A673 (cell line): Measurements from ENCODE around the gene SPATA46. TPM values are rescaled to one million over a fixed set of nuclear protein-coding genes. Genes with fewer than 3 reads are reported as not detected.

Experiments used
- BruUV-seq: library from RNA; stranded (reverse); fragments of 400-500 nt; replicated peaks from 2 replicates; lab custom pipeline; 2021; lab: Mats Ljungman, UMichigan
- CTCF ChIA-PET: fragments of 300-600 bp; sonication (Branson Sonifier 250); formaldehyde crosslinking; loops from one replicate; lab custom pipeline; 2022; ENCODE audit warnings: antibody characterized with exemption; lab: Charles Lee
- POLR2A ChIA-PET: fragments of 300-600 bp; sonication (Branson Sonifier 250); formaldehyde crosslinking; loops from one replicate; lab custom pipeline; 2022; ENCODE audit warnings: antibody characterized with exemption; ENCODE audit not compliant: low non-redundant PET; lab: Charles Lee
- DNase-seq: peaks from one replicate; pipeline ENCODE4 v3.0.0-alpha.2; 2015; ENCODE audit warnings: low spot score
- H3K27ac ChIP-seq: fragments of 200-600 bp; sonication (generic); 2 replicates; pipeline ENCODE4 v1.5.1; 2016; ENCODE audit warnings: mixed run types, low read depth, mild to moderate bottlenecking, mixed read lengths, antibody characterized with exemption, low read length; ENCODE audit not compliant: poor library complexity, severe bottlenecking
- H3K27me3 ChIP-seq: fragments of 200-600 bp; sonication (generic); replicated peaks from 2 replicates; pipeline ENCODE4 v1.6.1; 2017; ENCODE audit warnings: mixed run types, low read depth, mild to moderate bottlenecking, mixed read lengths, antibody characterized with exemption, low read length; ENCODE audit not compliant: insufficient read depth, poor library complexity
- H3K36me3 ChIP-seq: fragments of 200-600 bp; sonication (generic); 2 replicates; pipeline ENCODE4 v1.6.1; 2016; ENCODE audit warnings: mixed run types, mild to moderate bottlenecking, mixed read lengths, antibody characterized with exemption, low read length; ENCODE audit not compliant: insufficient read depth, poor library complexity, severe bottlenecking
- H3K4me1 ChIP-seq: fragments of 200-600 bp; sonication (generic); 2 replicates; pipeline ENCODE4 v1.6.1; 2017; ENCODE audit warnings: mixed run types, mild to moderate bottlenecking, mixed read lengths, antibody characterized with exemption, low read length; ENCODE audit not compliant: insufficient read depth, poor library complexity, severe bottlenecking
- H3K4me3 ChIP-seq: fragments of 200-600 bp; sonication (generic); 2 replicates; pipeline ENCODE4 v1.5.1; 2016; ENCODE audit warnings: low read depth, mixed run types, mild to moderate bottlenecking, mixed read lengths, low read length; ENCODE audit not compliant: poor library complexity, severe bottlenecking
- H3K9me3 ChIP-seq: fragments of 200-600 bp; sonication (generic); 2 replicates; pipeline ENCODE4 v1.6.1; 2016; ENCODE audit warnings: mixed run types, low read depth, mild to moderate bottlenecking, mixed read lengths, antibody characterized with exemption, low read length; ENCODE audit not compliant: poor library complexity, severe bottlenecking
- CTCF ChIP-seq: fragments of 300-800, 200-600 bp; sonication (generic); conservative IDR thresholded peaks from 2 replicates; pipeline ENCODE4 v1.5.1; 2017; ENCODE audit warnings: low read depth, mild to moderate bottlenecking, antibody characterized with exemption, low read length, moderate library complexity, mixed read lengths
- EZH2 ChIP-seq: fragments of 200-600 bp; sonication (generic); IDR thresholded peaks from 2 replicates; pipeline ENCODE4 v1.6.1; 2017; ENCODE audit warnings: borderline replicate concordance, low read depth, mild to moderate bottlenecking, mixed read lengths, antibody characterized with exemption, low read length; ENCODE audit not compliant: poor library complexity, severe bottlenecking
- intact Hi-C: fragments of 100-400 bp; cut with micrococcal nuclease; formaldehyde crosslinking; loops from one replicate; pipeline ENCODE4 v1.10.0; 2022; ENCODE audit not compliant: unreplicated experiment
- total RNA-seq: library from RNA; stranded (reverse); gene quantifications from 2 replicates; pipeline ENCODE4 v1.2.3, GENCODE V29; 2021

Gene SPATA46
- total RNA-seq, 1 experiment from 2014 or later = not detected

GRCh38 chr1:162404550-162405160 is 28.0 kb upstream of the SPATA46 start:
- H3K27me3 ChIP-seq = no peaks in the 10 kb centered on the region
- BruUV-seq = no TSS peak
- H3K4me1 ChIP-seq = peaks cover 17% of the 10 kb centered on the region
- ChIA-PET CTCF (no interaction called here), POLR2A (interaction anchor here (0.5 kb wide), 1 partner anchor 88 kb away, joined by 3 read pairs; no protein-coding TSS in a partner anchor)
- no peak overlapping the region for H3K27ac ChIP-seq
- H3K36me3 ChIP-seq = no peaks in the 10 kb centered on the region
- intact Hi-C loops = no loop called here
- DNase-seq = peak; percentile 47
- no peak for TF ChIP-seq EZH2
- no peaks in the 10 kb centered on the region for H3K9me3 ChIP-seq
- H3K4me3 ChIP-seq = no peak overlapping the region

- POLR2A ChIA-PET = no interaction called here
- peaks cover 43% of the 10 kb centered on the region for H3K4me1 ChIP-seq
- no peak for TF ChIP-seq CTCF
- no peak for TF ChIP-seq EZH2
These were observed 24.2 kb upstream of the SPATA46 start for GRCh38 chr1:162400790-162401355.

GRCh38 chr1:162398999-162399580 is 22.4 kb upstream of the SPATA46 start:
- no peaks in the 10 kb centered on the region for H3K9me3 ChIP-seq
- peak; percentile 78 for DNase-seq
- no TSS peak for BruUV-seq
- ChIA-PET POLR2A (interaction anchor here (0.6 kb wide), 1 partner anchor 162 kb away, joined by 3 read pairs; the partner anchor contains the start of gene UAP1), CTCF (no interaction called here)
- H3K36me3 ChIP-seq = no peaks in the 10 kb centered on the region
- intact Hi-C loops = loop anchor here (10.0 kb wide), 1 partner anchor 614 kb away; no protein-coding TSS in a partner anchor
- peak overlapping the region; percentile 79 for H3K27ac ChIP-seq
- no peak for TF ChIP-seq CTCF
- H3K4me1 ChIP-seq = peaks cover 43% of the 10 kb centered on the region
- no peaks in the 10 kb centered on the region for H3K27me3 ChIP-seq
- no peak overlapping the region for H3K4me3 ChIP-seq

More at GRCh38 chr1:162400790-162401355, 24.2 kb upstream of the SPATA46 start:
- intact Hi-C loops = no loop called here
- no peak for DNase-seq
- no peaks in the 10 kb centered on the region for H3K27me3 ChIP-seq
- CTCF ChIA-PET = no interaction called here
- H3K9me3 ChIP-seq = no peaks in the 10 kb centered on the region
- H3K27ac ChIP-seq = no peak overlapping the region
- H3K36me3 ChIP-seq = no peaks in the 10 kb centered on the region
- no TSS peak for BruUV-seq
- H3K4me3 ChIP-seq = no peak overlapping the region
